Measurements from ENCODE around the gene RIOK1.

Gene RIOK1

DNA sequence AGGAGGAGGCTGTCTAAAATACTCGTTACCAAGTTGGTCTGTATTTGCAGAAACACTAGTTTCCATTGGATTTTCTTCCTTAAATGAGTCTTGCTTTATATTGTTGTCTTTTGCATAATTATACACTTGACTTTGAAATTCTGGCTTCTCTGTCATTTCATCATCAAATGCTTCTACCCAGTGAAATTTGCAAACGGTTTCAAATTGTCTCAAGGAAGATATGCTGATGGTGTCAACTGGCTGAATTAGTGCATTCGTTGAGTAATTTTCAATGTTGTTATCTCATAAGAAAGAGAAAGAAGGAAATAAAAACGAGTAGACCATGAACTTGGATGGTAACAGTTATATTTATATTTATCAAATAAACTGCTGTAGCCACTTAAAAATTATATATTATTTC, 10.9 kb upstream of the RIOK1 start:
- 0 out of 2 replicates have a peak overlapping the region, but pooled peaks have one; percentile 48 for H2AFZ ChIP-seq (ENCODE audit: low read length)

DNA sequence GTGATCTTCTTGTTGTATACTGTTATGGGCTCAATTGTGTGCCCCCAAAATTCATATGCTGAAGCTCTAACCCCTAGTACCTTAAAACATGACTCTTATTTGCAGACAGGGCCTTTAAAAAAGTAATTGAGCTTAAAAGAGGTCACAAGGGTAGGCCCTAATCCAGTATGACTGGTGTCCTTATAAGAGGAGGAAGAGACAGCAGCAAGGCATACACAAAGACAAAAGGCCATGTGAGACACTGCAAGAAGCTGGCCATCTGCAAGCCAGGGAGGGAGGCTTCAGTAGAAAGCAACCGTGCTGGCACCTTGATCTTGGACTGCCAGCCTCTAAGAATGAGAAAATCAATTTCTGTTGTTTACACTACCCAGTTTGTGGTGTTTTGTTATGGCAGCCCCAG, 8.5 kb upstream of the RIOK1 start:
- no peaks in the 10 kb centered on the region for H3F3A ChIP-seq (ENCODE audit: low read depth)
- no peaks in the 10 kb centered on the region for H3K9me2 ChIP-seq (replicated peaks; ENCODE audit: low read depth, low read length)
- TF ChIP-seq EZH2phosphoT487 (IDR thresholded peaks at IDR 0.05; ENCODE audit: borderline replicate concordance): no peak
- TF ChIP-seq, protein P1, sequence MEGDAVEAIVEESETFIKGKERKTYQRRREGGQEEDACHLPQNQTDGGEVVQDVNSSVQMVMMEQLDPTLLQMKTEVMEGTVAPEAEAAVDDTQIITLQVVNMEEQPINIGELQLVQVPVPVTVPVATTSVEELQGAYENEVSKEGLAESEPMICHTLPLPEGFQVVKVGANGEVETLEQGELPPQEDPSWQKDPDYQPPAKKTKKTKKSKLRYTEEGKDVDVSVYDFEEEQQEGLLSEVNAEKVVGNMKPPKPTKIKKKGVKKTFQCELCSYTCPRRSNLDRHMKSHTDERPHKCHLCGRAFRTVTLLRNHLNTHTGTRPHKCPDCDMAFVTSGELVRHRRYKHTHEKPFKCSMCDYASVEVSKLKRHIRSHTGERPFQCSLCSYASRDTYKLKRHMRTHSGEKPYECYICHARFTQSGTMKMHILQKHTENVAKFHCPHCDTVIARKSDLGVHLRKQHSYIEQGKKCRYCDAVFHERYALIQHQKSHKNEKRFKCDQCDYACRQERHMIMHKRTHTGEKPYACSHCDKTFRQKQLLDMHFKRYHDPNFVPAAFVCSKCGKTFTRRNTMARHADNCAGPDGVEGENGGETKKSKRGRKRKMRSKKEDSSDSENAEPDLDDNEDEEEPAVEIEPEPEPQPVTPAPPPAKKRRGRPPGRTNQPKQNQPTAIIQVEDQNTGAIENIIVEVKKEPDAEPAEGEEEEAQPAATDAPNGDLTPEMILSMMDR (conservative IDR thresholded peaks at IDR 0.05; ENCODE audit: low read length): no peak
- no peaks in the 10 kb centered on the region for H4K20me1 ChIP-seq (ENCODE audit: insufficient read depth, low read length, poor library complexity, severe bottlenecking)
- H3K79me2 ChIP-seq (ENCODE audit: insufficient read depth, low read length): no peaks in the 10 kb centered on the region
- H3K9ac ChIP-seq (ENCODE audit: low read depth, low read length, poor library complexity, severe bottlenecking): no peak overlapping the region
- H3K4me2 ChIP-seq (ENCODE audit: low read depth, low read length, poor library complexity, severe bottlenecking): no peak overlapping the region
- no peaks in the 10 kb centered on the region for H3K9me3 ChIP-seq (ENCODE audit: insufficient read depth, low read depth, low read length)
- no peaks in the 10 kb centered on the region for H3K27me3 ChIP-seq (ENCODE audit: insufficient read depth, low read length, poor library complexity, severe bottlenecking)
- no peak overlapping the region for H3K4me3 ChIP-seq (ENCODE audit: low read length, poor library complexity, severe bottlenecking)
- H3K36me3 ChIP-seq (ENCODE audit: insufficient read depth, low read length): no peaks in the 10 kb centered on the region
- H3K4me1 ChIP-seq (ENCODE audit: insufficient read depth, low read length, poor library complexity, severe bottlenecking): no peaks in the 10 kb centered on the region
- H2AFZ ChIP-seq (ENCODE audit: low read length): peak overlapping the region; percentile 76

More for the DNA sequence above, 10.9 kb upstream of the RIOK1 start:
- Histone ChIP-seq H3F3A (ENCODE audit: low read depth) (no peaks in the 10 kb centered on the region), H3K9me3 (ENCODE audit: insufficient read depth, low read depth, low read length) (no peaks in the 10 kb centered on the region), H3K4me3 (ENCODE audit: low read length, poor library complexity, severe bottlenecking) (no peak overlapping the region), H3K4me2 (ENCODE audit: low read depth, low read length, poor library complexity, severe bottlenecking) (no peak overlapping the region), H3K36me3 (ENCODE audit: insufficient read depth, low read length) (no peaks in the 10 kb centered on the region), H3K4me1 (ENCODE audit: insufficient read depth, low read length, poor library complexity, severe bottlenecking) (no peaks in the 10 kb centered on the region), H3K79me2 (ENCODE audit: insufficient read depth, low read length) (no peaks in the 10 kb centered on the region), H3K9me2 (replicated peaks; ENCODE audit: low read depth, low read length) (no peaks in the 10 kb centered on the region), H3K27me3 (ENCODE audit: insufficient read depth, low read length, poor library complexity, severe bottlenecking) (no peaks in the 10 kb centered on the region), H3K9ac (ENCODE audit: low read depth, low read length, poor library complexity, severe bottlenecking) (no peak overlapping the region), H4K20me1 (ENCODE audit: insufficient read depth, low read length, poor library complexity, severe bottlenecking) (no peaks in the 10 kb centered on the region)
- TF ChIP-seq, protein P1 (conservative IDR thresholded peaks at IDR 0.05; ENCODE audit: low read length): no peak
- TF ChIP-seq EZH2phosphoT487 (IDR thresholded peaks at IDR 0.05; ENCODE audit: borderline replicate concordance): no peak

DNA sequence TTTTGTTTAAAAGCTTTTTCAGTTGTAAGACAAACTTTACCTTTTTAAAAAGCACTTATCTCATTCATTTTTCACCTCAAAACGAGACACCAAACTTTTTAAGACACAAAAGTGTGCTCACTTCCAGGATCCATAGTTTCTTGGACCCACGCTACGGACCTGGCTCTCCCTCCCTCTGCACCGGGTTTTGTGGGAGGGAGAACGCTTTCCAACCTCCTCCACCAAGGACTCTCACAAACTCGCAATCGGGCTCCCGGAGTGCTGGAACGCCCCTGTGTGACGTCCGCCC, 502 bp upstream of the RIOK1 start:
- no peaks in the 10 kb centered on the region for H3K9me2 ChIP-seq (replicated peaks; ENCODE audit: low read depth, low read length)
- no peaks in the 10 kb centered on the region for H3F3A ChIP-seq (ENCODE audit: low read depth)
- H3K27me3 ChIP-seq (ENCODE audit: insufficient read depth, low read length, poor library complexity, severe bottlenecking): no peaks in the 10 kb centered on the region
- H3K9me3 ChIP-seq (ENCODE audit: insufficient read depth, low read depth, low read length): no peaks in the 10 kb centered on the region
- peak overlapping the region; percentile 93 for H3K4me3 ChIP-seq (ENCODE audit: low read length, poor library complexity, severe bottlenecking)
- peak overlapping the region; percentile 94 for H2AFZ ChIP-seq (ENCODE audit: low read length)
- H4K20me1 ChIP-seq (ENCODE audit: insufficient read depth, low read length, poor library complexity, severe bottlenecking): peaks cover 19% of the 10 kb centered on the region
- TF ChIP-seq EZH2phosphoT487 (IDR thresholded peaks at IDR 0.05; ENCODE audit: borderline replicate concordance): no peak
- TF ChIP-seq, protein P1 (conservative IDR thresholded peaks at IDR 0.05; ENCODE audit: low read length): no peak
- peaks cover 39% of the 10 kb centered on the region for H3K4me1 ChIP-seq (ENCODE audit: insufficient read depth, low read length, poor library complexity, severe bottlenecking)
- H3K9ac ChIP-seq (ENCODE audit: low read depth, low read length, poor library complexity, severe bottlenecking): peak overlapping the region; percentile 87
- peaks cover 48% of the 10 kb centered on the region for H3K79me2 ChIP-seq (ENCODE audit: insufficient read depth, low read length)
- no peaks in the 10 kb centered on the region for H3K36me3 ChIP-seq (ENCODE audit: insufficient read depth, low read length)
- peak overlapping the region; percentile 88 for H3K4me2 ChIP-seq (ENCODE audit: low read depth, low read length, poor library complexity, severe bottlenecking)
